CD4-positive, alpha-beta T cell treated with Interleukin-17A for 4 hours (primary cell): ENCODE data around the gene LYRM1.
"Not testable (repeated sequence)": the region's sequence is repeated elsewhere in the genome, so short reads cannot be mapped to it uniquely, and the experiment has no call there.

Experiments
- DNase-seq: peaks from one replicate; pipeline ENCODE4 v3.0.0-alpha.2; 2020; ENCODE audit warnings: mixed read lengths

Gene LYRM1

DNA sequence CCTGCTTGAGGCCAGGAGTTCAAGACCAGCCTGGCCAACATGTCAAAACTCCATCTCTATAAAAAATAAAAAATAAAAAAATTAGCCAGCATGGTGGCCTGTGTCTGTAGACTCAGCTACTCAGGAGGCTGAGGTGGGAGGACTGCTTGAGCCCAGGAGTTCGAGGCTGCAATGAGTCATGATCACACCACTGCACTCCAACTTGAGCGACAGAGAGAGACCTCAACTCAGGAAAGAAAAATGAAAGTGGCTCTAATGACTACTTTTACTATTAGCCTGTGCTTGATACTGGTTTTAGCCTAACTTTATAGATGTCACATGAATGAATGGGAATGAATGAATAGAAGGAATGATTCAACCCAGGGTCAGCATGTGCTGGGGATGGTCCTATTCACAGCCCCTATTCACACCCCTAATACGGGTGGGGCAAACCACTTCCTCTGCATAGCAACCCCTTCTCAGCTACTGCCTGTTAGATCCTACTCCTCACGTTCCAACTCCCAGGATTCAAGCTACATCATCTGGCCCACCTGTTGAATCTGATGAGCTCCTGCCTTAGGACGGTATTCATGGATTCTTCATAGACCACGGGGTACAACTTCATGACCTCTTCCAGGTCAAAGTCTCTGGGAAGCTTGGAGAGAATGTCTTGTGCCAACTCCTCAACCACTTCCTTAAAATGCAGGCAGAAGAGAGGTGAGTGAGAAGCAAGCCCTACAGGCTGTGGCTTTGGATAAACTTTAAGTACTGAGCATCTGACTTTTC, 40.5 kb downstream of the LYRM1 start:
- DNase-seq = no peak

DNA sequence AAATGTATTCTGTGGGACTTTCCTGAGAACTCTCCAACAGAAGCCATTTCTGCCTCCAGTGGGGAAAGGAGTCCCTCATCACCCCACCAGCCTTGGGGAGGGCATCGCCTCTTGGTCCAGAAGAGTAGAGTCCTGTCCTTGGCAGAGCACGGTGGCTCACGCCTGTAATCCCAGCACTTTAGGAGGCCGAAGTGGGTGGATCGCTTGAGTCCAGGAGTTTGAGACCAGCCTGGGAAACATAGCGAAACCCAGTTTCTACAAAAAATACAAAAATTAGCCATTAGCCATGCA, 41.0 kb downstream of the LYRM1 start:
- DNase-seq = no peak

DNA sequence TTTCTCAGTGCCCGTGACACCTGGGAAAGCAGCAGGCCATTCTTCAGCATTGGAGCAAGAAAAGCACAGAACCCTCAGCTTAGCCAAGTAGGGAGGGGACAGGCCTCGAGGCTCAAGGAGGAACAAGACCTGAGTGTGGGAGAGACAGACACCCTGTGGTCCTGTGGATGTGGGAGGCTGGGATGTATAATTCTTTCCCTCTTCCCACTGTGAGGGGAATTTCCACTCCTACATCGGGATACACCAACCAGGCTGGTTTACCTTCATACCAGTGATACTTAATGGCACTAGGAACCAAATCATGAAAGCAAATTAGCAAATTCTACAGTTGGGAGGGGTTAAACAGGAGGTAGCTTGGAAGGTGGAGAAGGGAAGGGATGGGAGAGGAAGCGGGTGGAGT, 41.7 kb downstream of the LYRM1 start:
- no peak for DNase-seq

DNA sequence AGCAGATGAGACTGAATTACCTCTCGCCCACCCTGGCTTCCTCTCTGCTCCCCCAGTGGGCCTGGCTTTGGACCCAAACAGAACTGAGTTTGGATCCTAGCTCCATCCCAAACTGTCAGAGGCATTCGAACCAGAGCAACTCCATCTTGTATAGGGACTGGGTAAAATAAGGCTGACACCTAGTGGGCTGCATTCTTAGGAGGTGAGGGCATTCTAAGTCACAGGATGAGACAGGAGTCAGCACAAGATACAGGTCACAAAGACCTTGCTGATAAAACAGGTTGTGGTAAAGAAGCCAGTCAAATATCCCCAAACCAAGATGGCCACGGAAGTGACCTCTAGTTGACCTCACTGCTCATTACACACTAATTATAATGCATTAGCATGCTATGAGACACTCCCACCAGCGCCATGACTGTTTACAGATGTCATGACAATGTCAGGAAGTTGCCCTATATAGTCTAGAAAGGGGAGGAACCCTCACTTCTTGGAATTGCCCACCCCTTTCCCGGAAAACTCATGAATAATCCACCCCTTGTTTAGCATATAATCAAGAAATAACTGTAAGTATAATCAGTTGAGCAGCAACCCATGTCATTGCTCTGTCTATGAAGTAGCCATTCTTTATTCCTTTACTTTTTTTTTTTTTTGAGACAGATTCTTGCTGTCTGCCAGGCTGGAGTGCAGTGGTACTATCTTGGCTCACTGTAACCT, 44.4 kb downstream of the LYRM1 start:
- DNase-seq = no peak

DNA sequence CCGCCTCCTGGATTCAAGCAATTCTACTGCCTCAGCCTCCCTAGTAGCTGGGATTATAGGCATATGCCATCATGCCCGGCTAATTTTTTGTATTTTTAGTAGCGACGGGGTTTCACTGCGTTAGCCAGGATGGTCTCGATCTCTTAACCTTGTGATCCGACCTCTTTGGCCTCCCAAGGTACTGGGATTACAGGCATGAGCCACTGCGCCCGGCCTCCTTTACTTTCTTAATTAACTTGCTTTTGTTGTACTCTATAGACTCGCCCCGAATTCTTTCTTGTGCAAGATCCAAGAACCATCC, 45.0 kb downstream of the LYRM1 start:
- DNase-seq = not testable (repeated sequence)

DNA sequence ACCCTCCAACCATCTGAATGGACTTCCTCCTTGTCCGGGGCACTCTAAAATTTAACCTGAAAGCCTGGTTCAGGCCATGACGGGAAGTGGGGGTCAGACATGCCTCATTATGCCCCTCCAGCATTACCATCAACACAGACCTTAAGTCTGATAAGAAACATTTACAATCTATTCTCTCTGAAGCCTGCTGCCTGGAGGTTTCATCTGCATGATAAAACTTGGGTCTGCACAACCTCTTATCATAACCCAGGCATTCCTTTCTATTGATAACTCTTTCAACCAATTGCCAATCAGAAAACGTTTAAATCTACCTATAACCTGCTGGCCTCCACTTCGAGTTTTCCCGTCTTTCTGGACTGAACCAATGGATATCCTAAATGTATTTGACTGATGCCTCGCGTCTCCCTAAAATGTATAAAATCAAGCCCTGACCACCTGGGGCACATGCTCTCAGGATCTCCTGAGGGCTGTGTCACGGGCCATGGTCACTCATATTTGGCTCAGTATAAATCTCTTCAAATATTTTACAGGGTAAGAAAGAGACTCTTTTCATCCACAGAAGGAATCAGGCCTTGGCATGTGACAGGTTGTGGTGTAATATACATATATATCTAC, 45.6 kb downstream of the LYRM1 start:
- DNase-seq = no peak

GRCh38 chr16:20948444-20948843, 47.9 kb downstream of the LYRM1 start:
- DNase-seq = no peak

DNA sequence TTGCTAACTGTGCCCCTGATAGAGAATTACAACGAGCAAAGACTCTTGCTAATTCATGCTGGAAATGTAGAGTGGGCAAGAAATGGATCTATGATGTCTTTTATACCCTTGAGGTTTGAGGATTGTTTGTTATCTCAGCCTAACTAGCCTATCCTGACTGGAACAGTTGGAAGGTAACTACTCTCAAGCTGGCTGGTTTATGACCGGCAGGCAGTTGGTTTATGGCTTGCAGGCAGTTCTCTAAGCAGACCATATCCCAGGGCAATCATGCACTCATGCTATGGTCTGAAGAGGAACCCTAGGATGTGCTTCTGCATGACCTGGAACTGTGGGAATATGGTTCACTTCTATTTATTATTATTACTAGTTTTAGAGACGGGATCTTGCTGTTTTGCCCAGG, 49.1 kb downstream of the LYRM1 start:
- DNase-seq = no peak

GRCh38 chr16:20950294-20950693, 49.7 kb downstream of the LYRM1 start:
- DNase-seq = no peak

- no peak for DNase-seq
Observed at GRCh38 chr16:20952139-20952920, 51.8 kb downstream of the LYRM1 start.

GRCh38 chr16:20954574-20954973, 54.0 kb downstream of the LYRM1 start:
- no peak for DNase-seq

DNA sequence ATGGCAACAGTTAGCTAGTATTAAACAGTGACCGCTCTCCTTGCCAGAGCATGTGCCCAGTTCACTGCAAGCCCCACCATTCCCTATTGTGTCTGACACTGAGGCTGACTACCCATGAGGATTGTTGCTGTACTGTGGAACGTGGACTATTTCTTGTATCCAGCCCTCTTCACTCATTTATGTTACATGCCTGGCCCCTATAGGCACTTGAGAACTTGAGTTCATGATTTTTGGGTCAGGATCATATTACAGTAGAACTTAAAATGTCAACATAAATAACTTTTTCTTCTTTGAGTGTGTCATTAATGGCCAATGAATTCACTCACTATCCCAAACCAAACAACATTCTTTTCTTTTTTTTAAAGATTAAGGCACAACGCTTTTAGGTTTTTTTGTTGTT, 55.7 kb downstream of the LYRM1 start:
- DNase-seq = no peak

GRCh38 chr16:20957153-20957552, 56.6 kb downstream of the LYRM1 start:
- no peak for DNase-seq

- no peak for DNase-seq
Observed at GRCh38 chr16:20960899-20961298, 60.3 kb downstream of the LYRM1 start.

DNA sequence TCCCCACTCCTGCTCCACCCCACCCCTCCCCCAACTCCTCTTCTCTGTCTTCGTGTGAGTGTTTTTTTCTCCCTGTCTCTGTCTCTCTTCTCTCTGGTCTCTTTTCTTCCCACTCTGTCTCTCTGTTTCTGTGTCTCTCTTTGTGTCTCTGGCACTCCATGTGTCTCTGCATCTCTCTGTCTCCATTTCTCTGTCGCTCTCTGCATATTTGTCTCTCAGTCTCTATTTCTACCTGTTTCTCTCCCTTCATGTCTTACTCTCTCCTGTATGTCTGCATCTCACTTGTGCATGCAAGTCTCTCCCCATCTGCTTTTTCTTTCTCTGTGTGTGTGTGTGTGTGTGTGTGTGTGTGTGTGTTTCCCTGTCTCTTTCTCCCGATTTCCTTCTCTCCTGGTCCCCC, 68.2 kb downstream of the LYRM1 start:
- DNase-seq = no peak

DNA sequence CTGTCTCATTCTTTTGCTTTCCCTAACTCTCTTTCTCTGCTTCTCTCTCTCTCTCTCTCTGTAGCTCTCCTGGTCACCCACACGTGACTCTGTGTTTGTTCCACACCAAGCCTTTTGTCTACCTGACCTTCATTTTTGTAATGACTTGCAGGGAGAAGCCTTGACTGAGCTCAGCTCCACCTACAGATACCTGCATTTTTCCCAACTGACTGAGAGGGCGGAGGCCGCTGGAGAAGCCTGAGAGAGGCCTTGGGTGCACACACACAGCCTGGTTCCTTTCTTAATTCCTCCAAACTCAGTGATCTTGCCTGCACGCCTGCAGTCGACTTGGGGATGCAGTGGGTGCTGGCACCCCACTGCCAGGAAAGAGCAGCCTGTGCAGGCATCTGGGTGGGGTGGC, 68.8 kb downstream of the LYRM1 start:
- DNase-seq = no peak

DNA sequence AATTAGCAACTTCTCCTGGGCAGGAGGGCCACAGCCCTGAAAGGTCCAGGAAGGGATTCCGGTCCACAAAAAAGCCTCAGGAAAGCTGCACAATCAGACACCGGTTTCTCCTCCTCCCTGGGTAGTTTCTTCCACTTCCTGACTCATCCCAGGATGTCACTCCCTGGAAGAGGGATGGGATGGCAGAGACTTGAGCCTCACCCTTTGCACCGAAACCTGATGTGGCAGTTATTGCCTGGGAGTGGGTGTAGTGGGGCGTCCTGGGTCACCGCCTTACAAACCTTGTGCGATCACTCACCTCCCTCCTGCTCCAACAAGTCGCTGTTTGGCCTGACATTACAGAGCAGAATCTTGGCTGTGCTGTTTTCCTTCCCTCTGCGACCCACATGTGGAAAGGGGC, 70.8 kb downstream of the LYRM1 start:
- DNase-seq = no peak

DNA sequence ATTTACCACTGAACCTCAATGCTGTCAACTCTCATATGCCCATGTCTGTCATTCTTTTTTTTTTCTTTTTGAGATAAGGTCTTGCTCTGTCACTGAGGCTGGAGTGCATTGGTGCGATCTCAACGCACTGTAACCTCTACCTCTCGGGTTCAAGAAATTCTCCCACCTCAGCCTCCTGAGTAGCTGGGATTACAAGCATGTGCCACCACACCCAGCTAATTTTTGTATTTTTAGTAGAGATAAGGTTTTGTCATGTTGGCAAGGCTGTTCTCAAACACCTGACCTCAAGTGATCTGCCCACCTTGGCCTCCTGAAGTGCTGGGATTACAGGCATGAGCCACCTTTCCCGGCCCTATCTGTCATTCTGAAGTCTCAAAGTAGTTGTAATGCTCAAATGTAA, 72.6 kb downstream of the LYRM1 start:
- DNase-seq = not testable (repeated sequence)
